Transverse colon (tissue), 4 donors: ENCODE results near the gene RABL6. TPM values are rescaled to one million over a fixed set of nuclear protein-coding genes. Genes with fewer than 3 reads are reported as not detected.
"Not testable (repeated sequence)": the region's sequence is repeated elsewhere in the genome, so short reads cannot be mapped to it uniquely, and the experiment has no call there.

ENCODE experiments used
- DNase-seq: peaks from one replicate; pipeline ENCODE4 v3.0.0-alpha.2; 2019
- H3K27ac ChIP-seq, 4 donors: fragments of 200-600 bp; sonication (generic); 2 replicates each; pipeline ENCODE4 v1.5.1; 2016 to 2018; ENCODE audit warnings: inconsistent platforms in 4 of 4
- H3K27me3 ChIP-seq: fragments of 200-600 bp; sonication (generic); 2 replicates; pipeline ENCODE4 v1.5.1; 2017; ENCODE audit warnings: inconsistent platforms
- H3K36me3 ChIP-seq, 4 donors: fragments of 200-600 bp; sonication (generic); 2 replicates each; pipeline ENCODE4 v1.5.1; 2017 to 2019; ENCODE audit warnings: inconsistent platforms in 4 of 4
- H3K4me1 ChIP-seq, 4 donors: fragments of 200-600 bp; sonication (generic); 2 replicates each; pipeline ENCODE4 v1.5.1; 2017 to 2020; ENCODE audit warnings: inconsistent platforms in 4 of 4
- H3K4me3 ChIP-seq, 4 donors: fragments of 200-600 bp; sonication (generic); 1 replicate in 1 of 4; 2 replicates in 3 of 4; pipeline versions ENCODE4 v1.5.1 to v1.6.1; 2017 to 2019; ENCODE audit warnings: inconsistent platforms in 4 of 4
- H3K9me3 ChIP-seq, 2 donors: fragments of 200-600 bp; sonication (generic); 2 replicates each; pipeline ENCODE4 v1.5.1; 2017 to 2019; ENCODE audit warnings: inconsistent platforms in 2 of 2
- EP300 ChIP-seq: sonication (generic); formaldehyde crosslinking; IDR thresholded peaks from one replicate; pipeline ENCODE4 v1.6.1; 2017; ENCODE audit warnings: antibody characterized with exemption, low read depth
- POLR2A ChIP-seq: fragments of 450-650 bp; IDR thresholded peaks from one replicate; pipeline ENCODE4 v1.6.1; 2016; ENCODE audit warnings: antibody characterized with exemption, mild to moderate bottlenecking, moderate library complexity
- POLR2AphosphoS5 ChIP-seq, 3 donors: sonication (generic); formaldehyde crosslinking; IDR thresholded peaks; one replicate each; pipeline ENCODE4 v1.6.1; 2016; ENCODE audit warnings: antibody characterized with exemption in 3 of 3
- WGBS, 2 donors: methylation state at CpG; one replicate each; pipeline ENCODE4 v1.1.5; 2018; ENCODE audit warnings: low coverage in 1 of 2; 5-methylcytosine and 5-hydroxymethylcytosine counted together
- in situ Hi-C, 4 donors: fragments of 200-750 bp; cut with MboI; loops; one replicate each; pipeline versions ENCODE4 v1.15.0 to v1.15.1; 2017; ENCODE audit warnings: low sequenced_read_pairs in 3 of 4, low pct_ligation_motif_present in 1 of 4, low pct_unique_long_range_greater_than_20kb in 1 of 4
- intact Hi-C: fragments of 100-400 bp; cut with DNase I; formaldehyde crosslinking; loops from one replicate; pipeline ENCODE4 v1.15.1; 2023; ENCODE audit warnings: low total_unique reads
- total RNA-seq, 4 donors: library from RNA; depleted of rRNA; stranded (reverse); fragments of >200 nt; gene quantifications; one replicate each; pipeline ENCODE4 v1.1.0, GENCODE V29; 2016
- TF ChIP-seq, protein P1 (sequence below), 5 experiments: fragments of 200-600 bp in 3 of 5; fragments of 450-650 bp in 2 of 5; sonication (generic) in 3 of 5; IDR thresholded peaks; 1 replicate in 2 of 5; 2 replicates in 3 of 5; pipeline ENCODE4 v1.5.1; 2016 to 2017; ENCODE audit warnings: antibody characterized with exemption in 5 of 5, inconsistent platforms in 3 of 5, mild to moderate bottlenecking in 2 of 5, moderate library complexity in 1 of 5

The RABL6 gene
- total RNA-seq, 4 donors from 2014 or later, result 71.3 to 227 (median 160) TPM

DNA sequence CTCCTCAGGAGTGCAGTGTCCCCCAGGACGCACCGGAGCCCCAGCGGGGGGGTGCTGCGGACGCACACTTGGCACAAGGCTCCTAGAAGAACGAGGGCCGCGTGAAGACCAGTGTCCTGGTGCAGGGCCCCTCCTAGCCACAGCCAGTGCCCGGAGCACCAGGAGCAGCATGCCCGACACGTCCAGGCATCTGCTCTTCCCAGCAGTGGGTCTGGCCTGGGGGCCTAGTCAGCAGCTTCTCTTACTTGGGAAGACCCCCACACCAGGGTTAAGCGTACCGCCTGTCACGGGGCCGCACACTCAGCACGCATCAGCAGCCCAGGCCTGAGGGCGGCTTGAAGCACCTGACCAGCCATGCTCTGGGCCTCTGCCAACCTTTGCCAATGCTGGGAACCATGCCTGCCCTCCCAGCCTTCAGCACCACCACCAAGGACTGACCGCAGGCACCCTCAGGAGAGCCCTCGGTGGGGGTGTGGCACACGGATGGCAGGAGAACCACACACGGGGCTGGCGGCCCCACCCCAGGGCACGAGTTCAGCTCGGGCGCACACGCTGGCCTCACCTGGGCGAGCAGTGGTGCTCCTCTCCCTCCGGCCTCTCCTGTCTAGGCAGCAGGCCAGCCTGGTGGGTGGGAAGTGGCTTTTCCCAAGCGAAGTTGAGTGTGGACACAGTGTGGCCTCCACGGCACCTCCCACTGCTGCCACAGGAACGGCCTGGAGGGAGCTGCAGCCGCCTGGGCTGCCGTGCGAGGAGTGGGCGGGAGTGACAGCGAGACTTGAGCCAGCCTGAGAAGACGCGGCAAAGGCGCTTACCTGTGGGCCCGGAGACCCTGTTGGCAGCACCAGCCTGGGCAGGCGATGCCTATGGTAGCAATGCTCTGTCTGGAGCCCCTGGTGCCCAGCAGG lies 22.5 kb downstream of the RABL6 start:
- no peak for DNase-seq
- TF ChIP-seq, protein P1, sequence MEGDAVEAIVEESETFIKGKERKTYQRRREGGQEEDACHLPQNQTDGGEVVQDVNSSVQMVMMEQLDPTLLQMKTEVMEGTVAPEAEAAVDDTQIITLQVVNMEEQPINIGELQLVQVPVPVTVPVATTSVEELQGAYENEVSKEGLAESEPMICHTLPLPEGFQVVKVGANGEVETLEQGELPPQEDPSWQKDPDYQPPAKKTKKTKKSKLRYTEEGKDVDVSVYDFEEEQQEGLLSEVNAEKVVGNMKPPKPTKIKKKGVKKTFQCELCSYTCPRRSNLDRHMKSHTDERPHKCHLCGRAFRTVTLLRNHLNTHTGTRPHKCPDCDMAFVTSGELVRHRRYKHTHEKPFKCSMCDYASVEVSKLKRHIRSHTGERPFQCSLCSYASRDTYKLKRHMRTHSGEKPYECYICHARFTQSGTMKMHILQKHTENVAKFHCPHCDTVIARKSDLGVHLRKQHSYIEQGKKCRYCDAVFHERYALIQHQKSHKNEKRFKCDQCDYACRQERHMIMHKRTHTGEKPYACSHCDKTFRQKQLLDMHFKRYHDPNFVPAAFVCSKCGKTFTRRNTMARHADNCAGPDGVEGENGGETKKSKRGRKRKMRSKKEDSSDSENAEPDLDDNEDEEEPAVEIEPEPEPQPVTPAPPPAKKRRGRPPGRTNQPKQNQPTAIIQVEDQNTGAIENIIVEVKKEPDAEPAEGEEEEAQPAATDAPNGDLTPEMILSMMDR (IDR thresholded peaks at IDR 0.05), result no peak
- no peak for TF ChIP-seq EP300
- no peak for TF ChIP-seq POLR2A
- no peak for TF ChIP-seq POLR2AphosphoS5 (IDR thresholded peaks at IDR 0.05)
- Histone ChIP-seq H3K27me3 (no peaks in the 10 kb centered on the region), H3K9me3 (no peaks in the 10 kb centered on the region), H3K4me1 (no peaks in the 10 kb centered on the region), H3K36me3 (peaks cover 0 to 27% (median 13%) of the 10 kb centered on the region in 4 donors), H3K27ac (no peak overlapping the region), H3K4me3 (no peak overlapping the region)
- in situ Hi-C loops, result no loop called here
- intact Hi-C loops, result no loop called here
- 90% methylated on average over 37 of the region's 41 CpGs; no CpG with 5 or more reads in 1 of the 2 donors for WGBS, 2 donors

DNA sequence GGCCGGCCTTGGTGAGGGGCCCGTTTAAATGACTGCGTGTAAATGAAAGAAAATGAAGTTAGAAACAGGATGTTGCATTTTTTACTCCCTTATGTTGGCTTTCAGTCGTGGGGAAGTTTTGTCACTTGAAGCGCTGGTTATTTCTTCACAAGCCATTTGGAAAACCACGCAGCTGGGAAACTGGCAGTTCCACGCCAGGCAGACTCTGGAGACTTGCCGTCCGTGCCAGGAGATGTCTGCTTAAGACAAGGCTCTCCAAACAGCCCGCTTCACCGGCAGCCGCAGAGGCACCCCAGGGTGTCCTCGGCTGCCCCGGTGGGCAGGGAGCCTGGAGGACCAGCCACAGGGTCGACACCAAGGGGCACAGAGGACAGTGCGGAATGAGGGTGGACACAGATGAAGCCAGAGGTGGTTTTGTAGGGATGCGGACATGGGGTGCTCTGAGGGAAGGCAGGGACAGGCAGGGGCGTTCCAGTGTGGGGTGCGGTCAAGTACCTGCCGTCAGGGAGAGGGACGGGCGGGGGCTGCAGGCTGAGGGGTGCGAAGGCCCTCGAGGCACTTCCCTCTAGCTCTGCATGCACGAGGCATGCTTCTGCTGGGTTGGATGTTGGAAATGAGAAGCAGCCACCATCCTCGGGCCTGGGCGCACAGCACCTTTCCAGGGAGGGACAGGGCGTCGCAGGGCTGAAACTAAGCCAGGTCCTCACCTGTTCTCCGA lies 23.4 kb downstream of the RABL6 start:
- WGBS, 2 donors, result 78 to 93% methylated on average over 3 to 30 of the region's 30 CpGs
- peaks cover 0 to 20% (median 9%) of the 10 kb centered on the region in 4 donors for H3K36me3 ChIP-seq

GRCh38 chr9:136831720-136832104 lies 24.0 kb downstream of the RABL6 start:
- no peaks in the 10 kb centered on the region for H3K9me3 ChIP-seq
- WGBS, 2 donors, result 95% methylated on average over 23 of the region's 23 CpGs; no CpG with 5 or more reads in 1 of the 2 donors
- H3K27ac ChIP-seq, result no peak overlapping the region
- no peaks in the 10 kb centered on the region for H3K27me3 ChIP-seq
- no peak overlapping the region for H3K4me3 ChIP-seq
- intact Hi-C loops (no loop called here), in situ Hi-C loops (no loop called here)
- H3K4me1 ChIP-seq, result no peaks in the 10 kb centered on the region
- no peak for TF ChIP-seq POLR2AphosphoS5 (IDR thresholded peaks at IDR 0.05)
- no peak for TF ChIP-seq EP300
- TF ChIP-seq POLR2A, result no peak
- peaks cover 0 to 16% (median 8%) of the 10 kb centered on the region in 4 donors for H3K36me3 ChIP-seq
- no peak for DNase-seq

More for the DNA sequence above, 23.4 kb downstream of the RABL6 start:
- Histone ChIP-seq H3K4me1 (no peaks in the 10 kb centered on the region), H3K27me3 (no peaks in the 10 kb centered on the region), H3K4me3 (no peak overlapping the region), H3K9me3 (no peaks in the 10 kb centered on the region), H3K27ac (no peak overlapping the region)
- intact Hi-C loops, result no loop called here
- in situ Hi-C loops, result no loop called here
- no peak for DNase-seq
- no peak for TF ChIP-seq POLR2AphosphoS5 (IDR thresholded peaks at IDR 0.05)
- no peak for TF ChIP-seq EP300
- no peak for TF ChIP-seq POLR2A
- TF ChIP-seq, protein P1 (IDR thresholded peaks at IDR 0.05), result no peak

DNA sequence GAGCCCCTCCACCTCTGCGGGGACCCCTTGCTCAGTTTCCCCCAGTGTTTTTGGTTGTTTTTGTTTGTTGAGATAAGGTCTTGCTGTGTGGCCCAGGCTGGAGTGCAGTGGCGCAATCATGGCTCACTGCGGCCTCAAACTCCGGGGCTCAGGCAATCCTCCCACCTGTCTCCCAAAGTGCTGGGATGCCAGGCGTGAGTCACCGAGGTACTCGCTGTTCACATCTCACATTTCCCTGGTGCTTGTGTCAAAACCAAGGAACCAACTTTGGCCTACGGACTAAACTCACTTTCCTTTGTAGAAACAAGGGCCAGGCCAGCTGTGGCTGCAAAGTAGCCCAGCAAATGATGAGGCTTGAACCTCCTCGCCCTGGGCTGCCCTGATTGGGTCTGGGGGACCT lies 24.8 kb downstream of the RABL6 start:
- H3K27me3 ChIP-seq, result no peaks in the 10 kb centered on the region
- WGBS, 2 donors, result 89% methylated on average over 9 of the region's 9 CpGs; no CpG with 5 or more reads in 1 of the 2 donors
- no peak overlapping the region for H3K4me3 ChIP-seq
- in situ Hi-C loops (no loop called here), intact Hi-C loops (no loop called here)
- TF ChIP-seq POLR2A (no peak), POLR2AphosphoS5 (IDR thresholded peaks at IDR 0.05) (no peak), EP300 (no peak)
- TF ChIP-seq, protein P1 (IDR thresholded peaks at IDR 0.05), result no peak
- no peaks in the 10 kb centered on the region for H3K9me3 ChIP-seq
- no peak overlapping the region for H3K27ac ChIP-seq
- H3K36me3 ChIP-seq, result peaks cover 0 to 16% (median 8%) of the 10 kb centered on the region in 4 donors
- DNase-seq, result no peak
- H3K4me1 ChIP-seq, result no peaks in the 10 kb centered on the region

GRCh38 chr9:136833381-136834048 lies 25.8 kb downstream of the RABL6 start:
- H3K4me1 ChIP-seq, H3K4me3 ChIP-seq, H3K27ac ChIP-seq, H3K27me3 ChIP-seq, DNase-seq, intact Hi-C loops, in situ Hi-C loops, H3K9me3 ChIP-seq: not testable (repeated sequence)
- peaks cover 0 to 16% (median 6%) of the 10 kb centered on the region in 4 donors for H3K36me3 ChIP-seq
- WGBS, 2 donors, result 87% methylated on average over 16 of the region's 16 CpGs; no CpG with 5 or more reads in 1 of the 2 donors
